AG08396 (cell line): ENCODE measurements around the gene GNAO1.
A peak's percentile ranks its signal among the peaks of the same experiment; 100 is the strongest.

Experiments
- DNase-seq: peaks from one replicate; pipeline ENCODE4 v3.0.0; 2012; ENCODE audit warnings: low spot score, mixed read lengths

Gene GNAO1

GRCh38 chr16:56314244-56314850 lies 123.1 kb downstream of the GNAO1 start:
- no peak for DNase-seq

DNA sequence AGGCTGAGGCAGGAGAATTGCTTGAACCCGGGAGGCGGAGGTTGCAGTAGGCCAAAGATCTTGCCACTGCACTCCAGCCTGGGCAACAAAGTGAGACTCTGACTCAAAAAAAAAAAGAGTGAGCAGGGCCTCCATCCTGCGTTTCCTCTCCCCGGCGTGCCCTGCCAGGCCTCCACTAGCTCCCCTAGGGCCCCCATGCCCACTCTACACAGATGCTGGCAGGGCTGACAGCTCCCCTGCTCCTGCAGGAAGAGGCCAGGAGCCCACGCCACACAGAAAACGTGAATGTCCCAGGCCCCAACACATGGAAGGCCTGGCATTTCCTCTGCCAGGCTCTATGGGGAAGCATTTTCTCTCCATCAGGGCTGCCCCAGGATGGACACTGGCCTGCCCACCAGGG lies 124.7 kb downstream of the GNAO1 start:
- no peak for DNase-seq

GRCh38 chr16:56316545-56316944 lies 125.3 kb downstream of the GNAO1 start:
- DNase-seq = no peak

- peak; percentile 95 for DNase-seq
These were observed 126.9 kb downstream of the GNAO1 start for GRCh38 chr16:56317998-56318826.

- DNase-seq = no peak
These were observed 127.5 kb downstream of the GNAO1 start for GRCh38 chr16:56318827-56319140.

DNA sequence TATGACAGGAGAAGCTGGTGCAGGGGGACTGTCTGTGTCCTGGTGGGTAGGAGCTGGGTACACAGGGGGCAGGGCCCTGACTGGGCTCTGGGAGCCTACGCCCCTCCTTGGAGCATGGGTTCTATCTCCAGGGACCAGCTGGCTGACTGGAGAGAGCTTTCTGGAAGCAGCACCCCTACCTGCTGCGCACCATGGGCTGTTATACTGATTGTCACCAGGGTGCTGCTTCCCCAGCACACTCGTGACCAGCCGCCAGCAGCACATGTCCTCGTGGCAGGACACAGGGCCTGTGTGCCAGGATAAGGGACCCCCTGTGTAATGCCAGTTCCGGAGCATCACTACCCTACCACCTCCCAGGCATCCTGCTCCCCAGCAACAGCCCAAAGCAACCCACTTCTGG lies 128.1 kb downstream of the GNAO1 start:
- no peak for DNase-seq

- DNase-seq = no peak
These were observed 128.8 kb downstream of the GNAO1 start for GRCh38 chr16:56320056-56320455.

DNA sequence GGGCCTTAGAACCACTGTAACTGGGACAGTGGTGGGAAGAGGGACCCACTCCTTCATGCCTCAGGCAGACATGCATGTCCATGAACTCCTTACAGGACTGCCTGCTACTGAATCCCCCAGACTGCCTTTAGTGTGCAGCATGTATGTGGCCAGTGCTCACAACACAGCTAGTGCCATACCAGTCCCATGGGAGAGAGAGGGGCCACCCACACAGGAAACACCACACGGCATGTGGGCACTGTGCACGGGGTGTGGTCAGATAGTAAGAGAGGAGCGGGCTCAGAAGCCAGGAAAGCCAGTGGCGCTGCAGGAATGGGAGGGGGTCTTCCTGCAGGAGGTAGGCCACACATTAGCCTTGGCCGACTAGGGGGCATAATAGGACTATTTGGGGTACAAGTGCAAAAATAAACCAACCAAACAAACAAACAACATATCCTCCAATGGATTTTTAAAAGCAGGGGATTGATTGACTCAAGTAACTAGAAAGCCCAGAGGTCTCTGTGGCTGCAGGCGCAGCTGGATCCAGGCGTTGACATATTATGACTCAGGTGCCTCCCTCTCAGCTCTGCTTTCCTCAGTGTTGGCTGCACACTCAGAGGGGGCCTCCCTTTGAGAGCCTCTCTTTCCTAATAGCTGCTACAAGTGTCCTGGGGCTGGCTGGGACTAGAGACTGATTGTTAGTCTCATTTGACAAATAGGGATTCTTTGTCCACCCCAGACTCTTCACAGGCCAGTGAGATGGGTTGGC lies 129.7 kb downstream of the GNAO1 start:
- no peak for DNase-seq

DNA sequence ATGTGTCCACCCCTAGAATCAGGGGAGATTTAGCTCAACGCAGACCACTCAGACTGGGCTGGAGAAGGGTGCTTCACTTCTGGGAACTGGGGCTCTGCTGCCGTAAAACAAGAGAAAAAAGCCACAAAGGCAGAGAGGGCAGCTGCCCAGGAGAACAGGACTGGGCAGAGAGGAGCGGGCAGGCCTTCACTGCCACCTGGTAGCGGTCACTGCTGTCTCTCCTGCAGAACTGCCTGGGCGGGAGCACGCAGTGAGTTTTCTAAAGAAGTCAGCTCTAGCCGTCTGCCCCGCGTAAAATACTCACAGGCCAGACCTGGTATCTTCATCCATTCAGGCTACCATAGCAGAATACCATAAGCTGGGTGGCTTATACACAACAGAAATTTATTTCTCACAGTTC lies 130.3 kb downstream of the GNAO1 start:
- DNase-seq = no peak

DNA sequence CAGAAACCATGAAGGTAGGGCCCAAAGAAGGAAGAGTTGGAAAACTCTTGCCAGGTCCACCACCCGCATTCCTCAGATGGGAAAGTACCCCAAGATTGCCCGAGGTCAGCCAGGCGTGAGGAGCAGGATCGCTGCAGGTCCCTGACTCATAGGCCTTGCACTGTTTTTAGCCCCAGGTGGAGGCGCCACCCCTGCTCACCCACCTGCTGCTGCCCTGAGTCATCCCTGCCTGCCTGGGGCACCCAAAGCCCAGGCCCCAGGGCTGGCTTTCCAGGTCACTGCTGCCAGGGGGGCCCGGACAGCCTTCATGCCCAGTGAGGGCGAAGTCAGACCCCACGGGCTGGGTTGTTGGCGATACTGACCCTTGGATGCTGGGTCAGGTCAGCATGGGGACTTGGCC lies 133.1 kb downstream of the GNAO1 start:
- DNase-seq = no peak

DNA sequence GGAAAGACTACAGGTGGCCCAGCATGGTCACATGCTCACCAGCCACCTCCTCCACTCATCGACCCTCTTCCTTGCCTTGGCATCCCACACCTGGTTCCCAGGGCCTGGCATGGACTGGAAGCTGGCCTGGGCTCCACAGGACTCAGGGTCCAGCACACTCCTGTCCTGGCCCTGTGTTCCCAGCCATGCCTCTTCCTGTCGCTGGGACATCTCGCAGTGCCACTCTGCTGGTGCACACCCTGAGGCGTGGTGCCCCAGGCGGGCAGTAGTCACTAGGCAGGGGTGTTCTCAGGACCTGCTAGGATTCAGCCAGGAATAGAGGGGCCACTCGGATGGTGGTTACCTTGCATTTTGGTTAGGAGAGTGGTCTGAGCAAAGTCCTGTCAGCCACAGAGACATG lies 134.7 kb downstream of the GNAO1 start:
- DNase-seq = no peak

- DNase-seq = no peak
These were observed 136.0 kb downstream of the GNAO1 start for GRCh38 chr16:56327071-56327928.

DNA sequence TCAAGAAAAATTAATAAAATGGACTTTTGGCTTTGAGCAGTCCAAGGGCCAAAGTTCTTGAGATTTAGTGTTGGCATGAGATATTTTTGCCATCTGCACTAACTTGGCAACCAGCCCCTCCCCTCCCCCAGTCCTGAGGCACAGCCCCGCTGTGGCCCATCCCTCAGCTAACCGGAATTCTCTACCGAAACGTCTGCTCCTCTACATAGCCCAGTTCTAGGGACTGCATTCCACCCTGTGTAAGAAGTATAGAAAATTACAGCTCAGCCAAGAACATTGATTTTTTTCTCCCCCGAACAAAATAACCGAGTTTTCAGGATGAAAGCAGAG lies 136.6 kb downstream of the GNAO1 start:
- no peak for DNase-seq

DNA sequence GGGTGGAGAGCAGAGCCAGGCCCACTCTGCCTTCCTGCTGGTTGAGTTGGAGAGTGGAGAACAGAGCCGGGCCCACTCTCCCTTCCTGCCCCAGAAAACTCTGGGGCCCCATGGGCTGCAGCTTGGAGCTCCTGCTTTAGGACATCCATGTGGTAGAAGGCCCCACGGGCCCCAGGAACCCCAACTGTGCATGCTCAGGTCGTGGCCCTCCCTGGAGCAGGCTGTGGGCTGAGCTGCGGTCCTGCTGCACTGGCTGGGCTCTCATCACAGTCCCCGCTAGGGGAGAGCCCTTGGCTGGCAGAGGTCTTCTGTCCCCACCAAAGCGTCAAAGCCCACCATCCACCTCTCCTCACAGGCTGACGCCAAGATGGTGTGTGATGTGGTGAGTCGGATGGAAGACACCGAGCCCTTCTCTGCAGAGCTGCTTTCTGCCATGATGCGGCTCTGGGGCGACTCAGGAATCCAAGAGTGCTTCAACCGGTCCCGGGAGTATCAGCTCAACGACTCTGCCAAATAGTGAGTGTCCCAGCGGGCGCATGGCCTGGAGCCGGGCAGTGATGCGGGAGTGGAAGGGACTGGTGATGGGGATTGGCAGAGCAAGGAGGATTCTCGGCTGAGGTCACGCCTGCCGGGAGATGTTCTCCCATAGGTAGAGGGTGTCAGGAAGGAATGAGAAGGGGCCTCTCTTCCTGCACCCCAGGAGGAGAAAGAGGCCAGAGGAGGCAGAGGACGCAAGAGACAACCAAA lies 137.2 kb downstream of the GNAO1 start:
- DNase-seq = no peak

DNA sequence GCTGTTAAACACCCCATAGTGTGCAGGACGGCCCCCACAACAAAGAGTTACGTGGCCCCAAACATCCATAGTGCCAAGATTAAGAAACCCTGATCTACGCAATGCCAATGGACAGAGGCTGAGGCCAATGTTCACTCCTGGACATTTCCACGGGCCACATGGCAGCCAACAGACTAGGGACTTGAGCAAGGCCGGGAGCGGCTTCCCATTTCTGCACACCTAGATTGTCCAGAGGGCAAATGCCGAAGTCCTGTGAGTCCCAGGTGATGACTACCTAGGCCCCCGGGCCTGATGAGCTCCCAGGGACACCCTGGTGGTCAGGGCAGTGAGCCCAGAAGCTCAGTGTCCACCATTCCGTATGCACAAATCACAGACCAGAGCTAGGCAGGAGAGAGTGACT lies 138.6 kb downstream of the GNAO1 start:
- no peak for DNase-seq

DNA sequence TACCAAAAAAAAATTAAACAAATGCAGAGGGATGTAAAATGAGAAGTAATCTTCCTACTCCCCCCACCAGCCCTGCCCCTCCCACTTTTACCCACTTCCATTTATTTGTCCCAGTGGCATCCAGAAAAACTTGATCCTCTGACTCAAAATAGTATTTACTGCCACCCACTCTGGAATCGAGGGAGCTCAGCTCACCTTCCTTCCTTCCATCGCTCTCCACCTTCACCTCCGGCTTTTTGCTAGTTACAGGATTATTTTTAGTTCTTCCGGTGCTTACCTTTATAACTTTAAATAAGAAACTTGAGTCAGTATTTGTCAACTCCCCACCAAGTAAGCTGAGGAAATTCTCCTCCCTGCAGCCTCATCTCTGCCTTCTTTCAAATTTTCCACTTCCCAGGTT lies 139.2 kb downstream of the GNAO1 start:
- no peak for DNase-seq

- no peak for DNase-seq
These were observed 140.1 kb downstream of the GNAO1 start for GRCh38 chr16:56331399-56331798.

GRCh38 chr16:56331915-56332314 lies 140.6 kb downstream of the GNAO1 start:
- no peak for DNase-seq

GRCh38 chr16:56332464-56333079 lies 141.3 kb downstream of the GNAO1 start:
- DNase-seq = peak; percentile 71

DNA sequence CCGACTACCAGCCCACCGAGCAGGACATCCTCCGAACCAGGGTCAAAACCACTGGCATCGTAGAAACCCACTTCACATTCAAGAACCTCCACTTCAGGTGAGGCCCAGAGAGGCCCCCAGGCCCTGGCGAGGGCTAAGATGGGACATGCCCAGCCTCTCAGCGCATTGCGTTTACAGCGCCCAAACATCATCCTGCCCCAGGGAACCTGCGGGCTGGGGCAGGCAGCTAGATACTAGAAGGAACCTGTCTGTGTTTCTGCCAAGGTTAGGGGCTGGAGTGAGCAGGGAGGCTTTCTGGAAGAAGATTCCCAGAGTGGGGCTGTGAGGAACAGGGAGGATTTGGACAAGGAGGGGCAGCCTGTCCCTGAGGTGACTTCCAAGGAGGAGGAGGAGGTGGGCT lies 143.5 kb downstream of the GNAO1 start:
- no peak for DNase-seq

GRCh38 chr16:56336071-56336688 lies 144.9 kb downstream of the GNAO1 start:
- no peak for DNase-seq
